Measurements from ENCODE around the gene KCTD19. TPM values are rescaled to one million over a fixed set of nuclear protein-coding genes. Genes with fewer than 3 reads are reported as not detected.
"Not testable (repeated sequence)": the region's sequence is repeated elsewhere in the genome, so short reads cannot be mapped to it uniquely, and the experiment has no call there.

Gene KCTD19
- under 1 TPM in 2 of 4 donors, not detected in 2; 0.24 to 0.93 TPM for total RNA-seq

DNA sequence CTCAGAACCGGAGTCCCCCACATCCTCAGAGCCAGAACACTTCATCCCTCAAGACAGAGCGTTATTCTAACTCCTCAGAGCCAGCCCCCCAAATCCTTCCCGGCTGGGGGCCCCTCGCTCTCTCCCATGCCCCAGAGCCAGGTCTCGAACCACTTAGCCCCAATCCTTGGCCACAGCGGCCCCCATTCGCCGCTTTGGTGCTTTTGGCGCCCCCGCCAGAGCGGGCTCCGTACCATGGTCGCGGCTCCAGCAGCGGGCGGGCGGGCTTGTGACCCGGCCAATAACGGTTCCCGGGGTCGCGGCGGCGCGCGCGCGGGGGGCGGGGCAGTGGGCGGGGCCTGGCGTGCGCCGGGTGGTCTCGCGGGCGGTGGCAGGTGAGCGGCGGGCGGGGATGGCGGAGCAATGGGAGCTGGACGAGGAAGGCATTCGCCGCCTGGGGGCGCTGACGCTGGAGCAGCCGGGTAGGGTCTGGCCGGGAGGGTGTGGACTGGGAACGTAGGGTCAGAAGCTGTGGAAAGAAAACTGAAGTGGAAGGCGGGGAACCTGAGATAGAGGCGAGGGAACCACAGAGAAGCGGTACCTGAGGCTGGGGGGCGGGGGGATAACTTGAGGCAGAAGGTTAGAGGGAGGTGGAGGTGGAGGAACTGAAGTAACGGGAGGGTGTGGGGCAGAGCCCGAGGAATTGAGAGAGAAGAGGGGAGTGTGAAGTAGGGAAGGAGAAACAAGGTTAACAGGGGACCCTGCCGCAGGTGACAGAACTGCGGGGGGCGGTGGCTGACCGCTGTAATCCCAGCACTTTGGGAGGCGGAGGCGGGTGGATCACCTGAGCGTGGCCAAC lies at the start of gene KCTD19, which contains the start of gene LRRC36:
Gene KCTD19, minus strand, starts transcription at position 270 of the 838 bp plus-strand sequence. Its CDS starts 34 bp downstream, at position 236.
Gene LRRC36, plus strand, starts transcription at position 344 of the 838 bp plus-strand sequence. Its CDS starts 48 bp downstream, at position 392.
- TF ChIP-seq CTCF (IDR thresholded peaks at IDR 0.05): no peak
- ATAC-seq (ENCODE audit: low FRiP score) (peak; percentile 90), DNase-seq (ENCODE audit: low spot score) (peak; percentile 25)

DNA sequence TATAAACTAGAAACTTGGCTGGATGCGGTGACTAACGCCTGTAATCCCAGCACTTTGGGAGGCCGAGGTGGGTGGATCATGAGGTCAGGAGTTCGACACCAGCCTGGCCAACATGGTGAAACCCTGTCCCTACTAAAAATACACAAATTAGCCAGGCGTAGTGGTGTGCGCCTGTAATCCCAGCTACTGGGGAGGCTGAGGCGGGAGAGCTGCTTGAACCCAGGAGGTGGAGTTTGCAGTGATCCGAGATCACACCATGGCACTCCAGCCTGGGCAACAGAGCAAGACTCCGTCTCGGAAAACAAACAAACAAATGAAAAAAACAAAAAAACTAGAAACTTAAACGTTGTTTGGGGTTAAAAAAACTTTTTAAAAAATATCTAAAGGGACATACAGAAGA lies 49.5 kb upstream of the KCTD19 start:
- DNase-seq (ENCODE audit: low spot score); ATAC-seq (ENCODE audit: low FRiP score): not testable (repeated sequence)

- no peak for TF ChIP-seq CTCF (IDR thresholded peaks at IDR 0.05)
- ATAC-seq (ENCODE audit: low FRiP score) (no peak), DNase-seq (ENCODE audit: low spot score) (no peak)
These were observed 46.1 kb upstream of the KCTD19 start for GRCh38 chr16:67372664-67373063.

GRCh38 chr16:67370661-67371060 lies 44.1 kb upstream of the KCTD19 start:
- DNase-seq (ENCODE audit: low spot score) (no peak), ATAC-seq (ENCODE audit: low FRiP score) (no peak)
- no peak for TF ChIP-seq CTCF (IDR thresholded peaks at IDR 0.05)

DNA sequence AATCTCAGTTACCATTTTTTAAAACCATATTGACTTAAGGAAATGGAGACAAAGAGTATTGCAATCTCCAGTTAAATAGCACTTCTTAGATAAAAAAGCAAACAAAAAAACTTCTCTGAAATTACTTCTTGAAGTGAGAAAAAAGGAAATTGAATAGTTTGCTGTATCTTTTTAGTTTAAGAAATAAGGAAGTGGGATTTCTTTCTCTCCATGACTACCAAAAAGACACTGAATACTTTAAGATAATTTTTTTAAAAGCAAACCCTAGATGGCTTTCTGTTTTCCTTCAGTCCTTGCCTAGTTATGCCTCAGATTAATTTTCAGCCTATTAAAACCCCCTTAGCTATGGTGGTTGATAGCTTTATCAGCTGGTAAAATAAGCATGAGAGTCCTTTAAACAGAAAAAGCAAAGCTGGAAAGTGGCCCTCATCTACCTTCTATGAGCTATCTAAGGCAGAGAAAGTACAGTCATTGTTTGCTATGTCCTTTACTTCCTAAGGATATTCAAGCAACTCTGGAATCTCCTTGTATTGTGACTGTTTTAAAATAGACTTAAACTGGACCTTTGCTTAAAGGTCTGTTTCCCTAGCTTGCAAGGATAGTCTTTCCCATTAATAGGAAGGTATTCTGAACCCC lies 38.2 kb upstream of the KCTD19 start:
- DNase-seq (ENCODE audit: low spot score) (no peak), ATAC-seq (ENCODE audit: low FRiP score) (no peak)
- no peak for TF ChIP-seq CTCF (IDR thresholded peaks at IDR 0.05)

GRCh38 chr16:67361038-67361437 lies 34.5 kb upstream of the KCTD19 start:
- no peak for TF ChIP-seq CTCF (IDR thresholded peaks at IDR 0.05)
- ATAC-seq (ENCODE audit: low FRiP score) (no peak), DNase-seq (ENCODE audit: low spot score) (no peak)

GRCh38 chr16:67359540-67360269 lies 33.2 kb upstream of the KCTD19 start:
- ATAC-seq (ENCODE audit: low FRiP score); DNase-seq (ENCODE audit: low spot score): not testable (repeated sequence)

Measured in omental fat pad (tissue), 4 donors.